B cell (primary cell): ENCODE measurements around the gene LRRC25.

Experiments
- CTCF ChIP-seq: fragments of 200-600 bp; IDR thresholded peaks from one replicate; pipeline ENCODE4 v1.8.0; 2022; ENCODE audit warnings: antibody characterized with exemption, mild to moderate bottlenecking
- EZH2 ChIP-seq: IDR thresholded peaks from 2 replicates; pipeline ENCODE4 v1.6.1; 2012; ENCODE audit warnings: borderline replicate concordance, low read depth, mild to moderate bottlenecking, moderate library complexity, low read length; ENCODE audit not compliant: insufficient read depth, poor library complexity, severe bottlenecking

DNA sequence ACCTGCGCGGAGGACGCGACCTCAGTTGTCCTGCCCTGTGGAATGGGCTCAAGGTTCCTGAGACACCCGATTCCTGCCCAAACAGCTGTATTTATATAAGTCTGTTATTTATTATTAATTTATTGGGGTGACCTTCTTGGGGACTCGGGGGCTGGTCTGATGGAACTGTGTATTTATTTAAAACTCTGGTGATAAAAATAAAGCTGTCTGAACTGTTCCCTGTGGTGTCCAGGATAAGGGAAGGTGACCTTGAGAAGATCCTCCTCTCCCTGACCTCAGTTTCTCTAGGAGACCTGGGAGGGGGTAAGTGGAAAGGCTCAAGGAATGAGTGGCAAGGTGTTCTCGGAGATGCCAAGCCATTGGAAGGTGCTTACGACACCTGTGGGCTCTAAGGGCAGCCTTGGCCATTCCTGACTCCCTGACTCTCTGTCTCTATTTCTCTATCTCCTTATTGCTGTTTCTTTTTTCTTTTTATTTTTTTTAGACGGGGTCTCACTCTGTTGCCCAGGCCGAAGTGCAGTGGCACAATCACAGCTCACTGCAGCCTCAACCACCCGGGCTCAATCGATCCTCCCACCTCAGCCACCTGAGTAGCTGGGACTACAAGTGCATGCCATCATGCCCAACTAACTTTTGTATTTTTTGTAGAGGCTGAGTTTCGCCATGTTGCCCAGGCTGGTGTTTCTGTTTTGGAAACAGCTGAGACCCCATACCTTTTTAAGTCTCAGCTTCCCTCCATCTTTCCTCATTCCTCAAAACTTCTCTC lies 8.3 kb downstream of the LRRC25 start:
- TF ChIP-seq CTCF (no peak), EZH2 (no peak)
